ENCODE data around the gene PPP1R3G. TPM values are rescaled to one million over a fixed set of nuclear protein-coding genes. Genes with fewer than 3 reads are reported as not detected.
A peak's percentile ranks its signal among the peaks of the same experiment; 100 is the strongest.
"Not testable (repeated sequence)": the region's sequence is repeated elsewhere in the genome, so short reads cannot be mapped to it uniquely, and the experiment has no call there.

Gene PPP1R3G
- total and polyA plus RNA-seq, 2 of the 13 experiments (the other 11 are each of a cell fraction or from before 2014, with no cell fraction given) = 1.2 to 1.3 TPM

DNA sequence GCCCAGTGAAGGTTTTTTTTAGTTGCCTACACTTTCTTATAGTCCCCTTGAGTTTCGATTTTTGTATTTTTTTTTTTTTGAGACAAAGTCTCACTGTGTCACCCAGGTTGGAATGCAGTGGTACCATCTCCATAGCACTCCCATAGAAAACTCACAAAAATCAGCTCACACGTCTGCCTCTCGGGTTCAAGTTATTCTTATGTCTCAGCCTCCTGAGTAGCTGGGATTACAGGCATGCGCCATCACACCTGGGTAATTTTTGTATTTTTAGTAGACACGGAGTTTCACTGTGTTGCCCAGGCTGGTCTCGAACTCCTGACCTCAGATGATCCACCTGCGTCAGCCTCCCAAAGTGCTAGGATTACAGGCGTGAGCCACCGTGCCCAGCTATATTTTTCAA is 24.7 kb upstream of the PPP1R3G start:
- H3K27me3 ChIP-seq (ENCODE audit: control insufficient read depth in 1 of 2, insufficient read depth in 2 of 2, low read length in 2 of 2); H4K20me1 ChIP-seq (ENCODE audit: insufficient read depth, low read length); CTCF ChIA-PET (ENCODE audit: low intra/inter-chr PET ratio, low total read pairs); FAIRE-seq; DNase-seq (ENCODE audit: low spot score); in situ Hi-C loops (cut with HindIII; ENCODE audit: extremely low pct_ligation_motif_present, low pct_unique_long_range_greater_than_20kb); H3K9me3 ChIP-seq (ENCODE audit: low read length); H3K36me3 ChIP-seq (replicated peaks in 1 of 2; ENCODE audit: control insufficient read depth in 1 of 2, insufficient read depth in 2 of 2, low read length in 2 of 2); H3K79me2 ChIP-seq (ENCODE audit: insufficient read depth, low read length); POLR2A ChIA-PET; BruUV-seq (replicated peaks); H2AFZ ChIP-seq (ENCODE audit: low read length); H3K4me3 ChIP-seq (replicated peaks in 1 of 3; ENCODE audit: insufficient read depth in 1 of 3, low read depth in 2 of 3, low read length in 3 of 3); ATAC-seq; H3K4me2 ChIP-seq (ENCODE audit: low read depth, low read length); intact Hi-C loops (cut with micrococcal nuclease; ENCODE audit: unreplicated experiment): not testable (repeated sequence)
- H3K9ac ChIP-seq (ENCODE audit: insufficient read depth, low read depth, low read length) = 0 out of 2 replicates have a peak overlapping the region, but pooled peaks have one; percentile 9
- H3K27ac ChIP-seq (ENCODE audit: extremely low read length, insufficient read depth, low read length) = peak overlapping the region; percentile 87
- TF ChIP-seq KMT2A (CRISPR knock-in tag; IDR thresholded peaks at IDR 0.05) = 0 out of 2 replicates have a peak, but pooled peaks have one; percentile 4
- TF ChIP-seq ZNF317 (CRISPR knock-in tag; IDR thresholded peaks at IDR 0.05) = peak; percentile 99
- 0 out of 2 replicates have a peak, but pooled peaks have one; percentile 29 for TF ChIP-seq ZMYM3 (CRISPR knock-in tag; IDR thresholded peaks at IDR 0.05)
- 94% methylated on average over 9 of the region's 9 CpGs for WGBS (ENCODE audit: low lambda C conversion rate)
- H3K4me1 ChIP-seq (ENCODE audit: insufficient read depth, low read length) = peaks cover 67% of the 10 kb centered on the region

DNA sequence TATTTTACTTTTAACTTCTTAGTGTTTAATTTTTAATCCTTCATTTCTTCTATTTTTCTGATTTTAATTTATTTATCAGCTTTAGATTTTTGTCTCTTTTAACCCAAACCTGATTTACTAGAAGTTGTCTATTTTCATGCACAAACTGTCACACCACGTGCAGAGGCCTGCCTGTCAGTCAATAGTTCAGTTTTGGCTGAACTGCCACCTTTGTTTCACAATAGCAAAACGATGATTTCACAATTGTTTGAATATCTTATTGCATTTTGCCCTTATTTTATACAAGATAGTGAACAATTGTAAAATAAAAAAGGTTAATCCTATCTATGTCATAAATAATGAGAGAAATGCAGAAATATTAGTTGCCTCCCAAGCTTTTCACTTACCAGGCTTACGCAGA is 24.0 kb upstream of the PPP1R3G start:
- CTCF ChIA-PET (ENCODE audit: low intra/inter-chr PET ratio, low total read pairs) = no interaction called here
- peak; percentile 64 for DNase-seq (ENCODE audit: low spot score)
- TF ChIP-seq, protein P1, sequence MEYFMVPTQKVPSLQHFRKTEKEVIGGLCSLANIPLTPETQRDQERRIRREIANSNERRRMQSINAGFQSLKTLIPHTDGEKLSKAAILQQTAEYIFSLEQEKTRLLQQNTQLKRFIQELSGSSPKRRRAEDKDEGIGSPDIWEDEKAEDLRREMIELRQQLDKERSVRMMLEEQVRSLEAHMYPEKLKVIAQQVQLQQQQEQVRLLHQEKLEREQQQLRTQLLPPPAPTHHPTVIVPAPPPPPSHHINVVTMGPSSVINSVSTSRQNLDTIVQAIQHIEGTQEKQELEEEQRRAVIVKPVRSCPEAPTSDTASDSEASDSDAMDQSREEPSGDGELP (IDR thresholded peaks at IDR 0.05; ENCODE audit: borderline replicate concordance, low read depth) = no peak
- TF ChIP-seq, protein P2, sequence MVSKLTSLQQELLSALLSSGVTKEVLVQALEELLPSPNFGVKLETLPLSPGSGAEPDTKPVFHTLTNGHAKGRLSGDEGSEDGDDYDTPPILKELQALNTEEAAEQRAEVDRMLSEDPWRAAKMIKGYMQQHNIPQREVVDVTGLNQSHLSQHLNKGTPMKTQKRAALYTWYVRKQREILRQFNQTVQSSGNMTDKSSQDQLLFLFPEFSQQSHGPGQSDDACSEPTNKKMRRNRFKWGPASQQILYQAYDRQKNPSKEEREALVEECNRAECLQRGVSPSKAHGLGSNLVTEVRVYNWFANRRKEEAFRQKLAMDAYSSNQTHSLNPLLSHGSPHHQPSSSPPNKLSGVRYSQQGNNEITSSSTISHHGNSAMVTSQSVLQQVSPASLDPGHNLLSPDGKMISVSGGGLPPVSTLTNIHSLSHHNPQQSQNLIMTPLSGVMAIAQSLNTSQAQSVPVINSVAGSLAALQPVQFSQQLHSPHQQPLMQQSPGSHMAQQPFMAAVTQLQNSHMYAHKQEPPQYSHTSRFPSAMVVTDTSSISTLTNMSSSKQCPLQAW (CRISPR knock-in tag; IDR thresholded peaks at IDR 0.05) = 0 out of 2 replicates have a peak, but pooled peaks have one; percentile 13
- TF ChIP-seq ZNF20 (CRISPR knock-in tag; IDR thresholded peaks at IDR 0.05) (no peak), RXRB (CRISPR knock-in tag; IDR thresholded peaks at IDR 0.05; ENCODE audit: borderline replicate concordance) (peak; percentile 52), NCOR1 (IDR thresholded peaks at IDR 0.05; ENCODE audit: borderline replicate concordance, low read length) (peak; percentile 87; the same call in 1 of the 2 replicates), ZNF354B (CRISPR knock-in tag; IDR thresholded peaks at IDR 0.05) (no peak), ZNF326 (CRISPR knock-in tag; IDR thresholded peaks at IDR 0.05; ENCODE audit: borderline replicate concordance) (no peak), ZNF776 (CRISPR knock-in tag; IDR thresholded peaks at IDR 0.05) (no peak)
- TF ChIP-seq, protein P3, sequence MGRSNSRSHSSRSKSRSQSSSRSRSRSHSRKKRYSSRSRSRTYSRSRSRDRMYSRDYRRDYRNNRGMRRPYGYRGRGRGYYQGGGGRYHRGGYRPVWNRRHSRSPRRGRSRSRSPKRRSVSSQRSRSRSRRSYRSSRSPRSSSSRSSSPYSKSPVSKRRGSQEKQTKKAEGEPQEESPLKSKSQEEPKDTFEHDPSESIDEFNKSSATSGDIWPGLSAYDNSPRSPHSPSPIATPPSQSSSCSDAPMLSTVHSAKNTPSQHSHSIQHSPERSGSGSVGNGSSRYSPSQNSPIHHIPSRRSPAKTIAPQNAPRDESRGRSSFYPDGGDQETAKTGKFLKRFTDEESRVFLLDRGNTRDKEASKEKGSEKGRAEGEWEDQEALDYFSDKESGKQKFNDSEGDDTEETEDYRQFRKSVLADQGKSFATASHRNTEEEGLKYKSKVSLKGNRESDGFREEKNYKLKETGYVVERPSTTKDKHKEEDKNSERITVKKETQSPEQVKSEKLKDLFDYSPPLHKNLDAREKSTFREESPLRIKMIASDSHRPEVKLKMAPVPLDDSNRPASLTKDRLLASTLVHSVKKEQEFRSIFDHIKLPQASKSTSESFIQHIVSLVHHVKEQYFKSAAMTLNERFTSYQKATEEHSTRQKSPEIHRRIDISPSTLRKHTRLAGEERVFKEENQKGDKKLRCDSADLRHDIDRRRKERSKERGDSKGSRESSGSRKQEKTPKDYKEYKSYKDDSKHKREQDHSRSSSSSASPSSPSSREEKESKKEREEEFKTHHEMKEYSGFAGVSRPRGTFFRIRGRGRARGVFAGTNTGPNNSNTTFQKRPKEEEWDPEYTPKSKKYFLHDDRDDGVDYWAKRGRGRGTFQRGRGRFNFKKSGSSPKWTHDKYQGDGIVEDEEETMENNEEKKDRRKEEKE (IDR thresholded peaks at IDR 0.05) = no peak
- TF ChIP-seq, protein P4, sequence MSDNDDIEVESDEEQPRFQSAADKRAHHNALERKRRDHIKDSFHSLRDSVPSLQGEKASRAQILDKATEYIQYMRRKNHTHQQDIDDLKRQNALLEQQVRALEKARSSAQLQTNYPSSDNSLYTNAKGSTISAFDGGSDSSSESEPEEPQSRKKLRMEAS (IDR thresholded peaks at IDR 0.05) = peak; percentile 97

More for the DNA sequence above, 24.0 kb upstream of the PPP1R3G start:
- Histone ChIP-seq H2AFZ (ENCODE audit: low read length) (no peak overlapping the region), H3K27me3 (ENCODE audit: control insufficient read depth in 1 of 2, insufficient read depth in 2 of 2, low read length in 2 of 2) (no peaks in the 10 kb centered on the region), H3K36me3 (replicated peaks in 1 of 2; ENCODE audit: control insufficient read depth in 1 of 2, insufficient read depth in 2 of 2, low read length in 2 of 2) (no peaks in the 10 kb centered on the region), H3K27ac (ENCODE audit: extremely low read length, insufficient read depth, low read length) (peak overlapping the region; percentile 87), H3K4me1 (ENCODE audit: insufficient read depth, low read length) (peaks cover 73% of the 10 kb centered on the region), H3K9ac (ENCODE audit: insufficient read depth, low read depth, low read length) (0 out of 2 replicates have a peak overlapping the region, but pooled peaks have one; percentile 9), H3K4me2 (ENCODE audit: low read depth, low read length) (no peak overlapping the region), H3K79me2 (ENCODE audit: insufficient read depth, low read length) (no peaks in the 10 kb centered on the region), H3K9me3 (ENCODE audit: low read length) (no peaks in the 10 kb centered on the region), H4K20me1 (ENCODE audit: insufficient read depth, low read length) (no peaks in the 10 kb centered on the region), H3K4me3 (replicated peaks in 1 of 3; ENCODE audit: insufficient read depth in 1 of 3, low read depth in 2 of 3, low read length in 3 of 3) (no peak overlapping the region)
- FAIRE-seq (peak; percentile 12), ATAC-seq (no peak)
- BruUV-seq (replicated peaks) = no TSS peak
- in situ Hi-C loops (cut with HindIII; ENCODE audit: extremely low pct_ligation_motif_present, low pct_unique_long_range_greater_than_20kb) (no loop called here), intact Hi-C loops (cut with micrococcal nuclease; ENCODE audit: unreplicated experiment) (no loop called here)
- 33% methylated on average over 3 of the region's 3 CpGs for WGBS (ENCODE audit: low lambda C conversion rate)
- POLR2A ChIA-PET = interaction anchor here (1.0 to 1.2 kb wide), 2 partner anchors 20 to 200 kb away, joined by 3 read pairs; partner anchors contain the start of genes FARS2 and LYRM4
